ENCODE measurements around the gene CDH9.
"Not testable (repeated sequence)": the region's sequence is repeated elsewhere in the genome, so short reads cannot be mapped to it uniquely, and the experiment has no call there.

Gene CDH9

GRCh38 chr5:26942481-26942880 is 95.9 kb downstream of the CDH9 start:
- DNase-seq, result no peak

GRCh38 chr5:26940994-26941393 is 97.4 kb downstream of the CDH9 start:
- DNase-seq, result no peak

GRCh38 chr5:26932238-26932637 is 106.1 kb downstream of the CDH9 start:
- no peak for DNase-seq

GRCh38 chr5:26921439-26921838 is 116.9 kb downstream of the CDH9 start:
- DNase-seq, result no peak

- no peak for DNase-seq
These were observed 134.9 kb downstream of the CDH9 start for GRCh38 chr5:26903469-26903868.

GRCh38 chr5:26894719-26895263 is 143.6 kb downstream of the CDH9 start:
- DNase-seq, result no peak

GRCh38 chr5:26893078-26893477 is 145.3 kb downstream of the CDH9 start:
- no peak for DNase-seq

- DNase-seq, result no peak
These were observed 148.6 kb downstream of the CDH9 start for GRCh38 chr5:26889815-26890214.

- no peak for DNase-seq
These were observed 153.9 kb downstream of the CDH9 start for GRCh38 chr5:26884481-26884880.

GRCh38 chr5:26883375-26883774 is 155.0 kb downstream of the CDH9 start:
- DNase-seq, result no peak

- DNase-seq, result no peak
These were observed 156.5 kb downstream of the CDH9 start for GRCh38 chr5:26881901-26882300.

- DNase-seq, result no peak
These were observed 161.2 kb downstream of the CDH9 start for GRCh38 chr5:26877154-26877553.

- DNase-seq, result no peak
These were observed 166.0 kb downstream of the CDH9 start for GRCh38 chr5:26872337-26872736.

GRCh38 chr5:26869781-26870180 is 168.6 kb downstream of the CDH9 start:
- DNase-seq, result no peak

GRCh38 chr5:26868504-26868903 is 169.9 kb downstream of the CDH9 start:
- no peak for DNase-seq

GRCh38 chr5:26864061-26864460 is 174.3 kb downstream of the CDH9 start:
- DNase-seq, result no peak

GRCh38 chr5:26856238-26856637 is 182.1 kb downstream of the CDH9 start:
- DNase-seq, result no peak

GRCh38 chr5:26852450-26852849 is 185.9 kb downstream of the CDH9 start:
- DNase-seq, result not testable (repeated sequence)

GRCh38 chr5:26847041-26847736 is 191.2 kb downstream of the CDH9 start:
- no peak for DNase-seq

GRCh38 chr5:26843677-26844076 is 194.7 kb downstream of the CDH9 start:
- DNase-seq, result no peak

GRCh38 chr5:26833596-26833995 is 204.8 kb downstream of the CDH9 start:
- DNase-seq, result no peak
